OCI-LY7 (cell line): ENCODE data around the gene PSMG1. TPM values are rescaled to one million over a fixed set of nuclear protein-coding genes. Genes with fewer than 3 reads are reported as not detected.

Experiments
- BruUV-seq: library from RNA; stranded (reverse); fragments of 400-500 nt; replicated peaks from 2 replicates; lab custom pipeline; 2021; lab: Mats Ljungman, UMichigan
- CTCF ChIA-PET: fragments of 300-600 bp; sonication (Branson Sonifier 250); formaldehyde crosslinking; loops from one replicate; lab custom pipeline; 2022; ENCODE audit warnings: antibody characterized with exemption; ENCODE audit not compliant: unreplicated experiment; lab: Charles Lee
- POLR2A ChIA-PET: fragments of 300-600 bp; sonication (Branson Sonifier 250); formaldehyde crosslinking; loops from one replicate; lab custom pipeline; 2022; ENCODE audit warnings: antibody characterized with exemption; lab: Charles Lee
- DNase-seq: peaks from one replicate; pipeline ENCODE4 v3.0.0-alpha.2; 2015; ENCODE audit warnings: low spot score
- H2AFZ ChIP-seq: fragments of 200-600 bp; sonication (generic), shearing (Covaris generic); 2 replicates; pipeline ENCODE4 v1.6.1; 2014; ENCODE audit warnings: mild to moderate bottlenecking, antibody characterized with exemption, low read length, moderate library complexity
- H3K27ac ChIP-seq: fragments of 200-600 bp; sonication (generic); 2 replicates; pipeline ENCODE4 v1.5.1; 2014; ENCODE audit warnings: mixed run types, low read depth, mild to moderate bottlenecking, moderate library complexity, low read length, inconsistent platforms; ENCODE audit not compliant: poor library complexity, severe bottlenecking
- H3K36me3 ChIP-seq: fragments of 200-600 bp; sonication (generic); 2 replicates; pipeline ENCODE4 v1.6.1; 2014; ENCODE audit warnings: mild to moderate bottlenecking, antibody characterized with exemption, low read length, moderate library complexity, mixed read lengths; ENCODE audit not compliant: insufficient read depth
- H3K4me1 ChIP-seq: fragments of 200-600 bp; sonication (generic); 2 replicates; pipeline ENCODE4 v1.5.1; 2014; ENCODE audit warnings: mild to moderate bottlenecking, low read length; ENCODE audit not compliant: insufficient read depth, poor library complexity, severe bottlenecking
- H3K4me2 ChIP-seq: fragments of 200-600 bp; sonication (generic); 2 replicates; pipeline ENCODE4 v1.6.1; 2014; ENCODE audit warnings: mild to moderate bottlenecking, low read length
- H3K4me3 ChIP-seq: fragments of 200-600 bp; sonication (generic); 2 replicates; pipeline ENCODE4 v1.5.1; 2014; ENCODE audit warnings: mild to moderate bottlenecking, low read depth, low read length; ENCODE audit not compliant: poor library complexity, severe bottlenecking
- H3K79me2 ChIP-seq: fragments of 200-600 bp; sonication (generic); 2 replicates; pipeline ENCODE4 v1.6.1; 2016; ENCODE audit warnings: low read depth, mild to moderate bottlenecking, low read length, moderate library complexity, mixed read lengths; ENCODE audit not compliant: insufficient read depth
- H3K9me2 ChIP-seq: fragments of 200-600 bp; sonication (generic); 2 replicates; pipeline ENCODE4 v1.6.1; 2016; ENCODE audit warnings: mild to moderate bottlenecking, low read length, mixed read lengths; ENCODE audit not compliant: insufficient read depth
- H3K9me3 ChIP-seq: fragments of 200-600 bp; sonication (generic); 2 replicates; pipeline ENCODE4 v1.6.1; 2014; ENCODE audit warnings: mild to moderate bottlenecking, mixed run types, low read length, mixed read lengths
- H4K20me1 ChIP-seq: fragments of 200-600 bp; sonication (generic); 2 replicates; pipeline ENCODE4 v1.6.1; 2014; ENCODE audit warnings: mild to moderate bottlenecking, antibody characterized with exemption, low read length, moderate library complexity, mixed read lengths; ENCODE audit not compliant: insufficient read depth
- EZH2phosphoT487 ChIP-seq: fragments of 200-600 bp; sonication (generic); IDR thresholded peaks from 2 replicates; pipeline ENCODE4 v1.6.1; 2018; ENCODE audit warnings: low read depth, borderline replicate concordance, mild to moderate bottlenecking, mixed run types, antibody characterized with exemption, low read length, moderate library complexity, mixed read lengths
- intact Hi-C: fragments of 100-400 bp; cut with micrococcal nuclease; formaldehyde crosslinking; loops from one replicate; pipeline ENCODE4 v1.10.0; 2022; ENCODE audit not compliant: unreplicated experiment
- total RNA-seq, 2 experiments: library from RNA; depleted of rRNA in 1 of 2; stranded (reverse); fragments of >200 nt in 1 of 2; shearing (Covaris generic) in 1 of 2; gene quantifications; 2 replicates each; pipeline ENCODE4 v1.2.3, GENCODE V29; 2014 to 2022
- TF ChIP-seq, protein P1 (sequence below): fragments of 200-600 bp; sonication (generic); conservative IDR thresholded peaks from 2 replicates; pipeline ENCODE4 v1.5.1; 2014; ENCODE audit warnings: mild to moderate bottlenecking, antibody characterized with exemption, low read length, moderate library complexity, mixed read lengths

PSMG1 gene
- total RNA-seq, 2 experiments from 2014 or later: 87.2 to 123 TPM

DNA sequence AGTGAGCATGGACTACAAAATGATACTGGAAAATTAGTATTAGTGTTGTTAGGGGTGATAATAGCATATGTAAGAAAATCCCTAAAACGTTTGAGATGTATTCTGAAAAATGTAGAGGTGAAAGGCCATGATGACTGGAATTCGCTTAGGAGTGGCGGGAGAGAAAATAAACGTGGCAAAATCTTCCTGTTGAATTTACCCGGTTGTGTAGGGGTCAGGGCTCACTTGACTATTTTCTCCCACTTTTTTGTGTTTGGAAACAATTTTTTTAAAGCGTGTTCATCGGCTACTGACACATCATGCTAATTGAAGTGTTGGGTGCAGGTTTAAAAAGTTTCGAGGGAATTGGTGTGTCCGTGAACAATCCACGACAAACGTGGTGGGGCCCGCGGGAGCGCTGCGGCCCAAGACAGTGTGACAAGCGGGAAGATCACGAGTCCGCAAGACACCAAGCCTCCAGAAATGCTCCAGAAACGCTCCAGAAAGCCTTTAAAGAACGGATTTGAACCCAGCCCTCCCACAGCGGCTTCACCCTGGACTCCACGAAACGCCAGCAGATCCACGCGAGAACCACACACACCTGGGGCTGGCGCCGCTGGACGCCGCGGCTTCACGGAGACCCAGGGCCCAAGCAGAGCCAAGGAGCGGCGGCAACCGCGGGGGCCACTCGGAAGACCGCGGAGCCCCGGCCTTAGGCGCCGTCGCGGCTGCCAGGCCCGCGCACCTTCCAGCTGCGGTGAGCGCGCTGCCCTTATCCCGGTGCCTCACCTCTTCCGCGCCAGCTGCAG, 573 bp downstream of the PSMG1 start:
- TSS peak; percentile 44 for BruUV-seq
- Histone ChIP-seq H3K27ac (peak overlapping the region; percentile 62), H3K36me3 (peaks cover 37% of the 10 kb centered on the region), H4K20me1 (no peaks in the 10 kb centered on the region), H3K9me2 (no peaks in the 10 kb centered on the region), H3K9me3 (no peaks in the 10 kb centered on the region), H3K4me1 (peaks cover 35% of the 10 kb centered on the region), H3K4me3 (peak overlapping the region; percentile 96), H3K4me2 (peak overlapping the region; percentile 93), H2AFZ (peak overlapping the region; percentile 59), H3K79me2 (peaks cover 38% of the 10 kb centered on the region)
- no peak for DNase-seq
- TF ChIP-seq, protein P1, sequence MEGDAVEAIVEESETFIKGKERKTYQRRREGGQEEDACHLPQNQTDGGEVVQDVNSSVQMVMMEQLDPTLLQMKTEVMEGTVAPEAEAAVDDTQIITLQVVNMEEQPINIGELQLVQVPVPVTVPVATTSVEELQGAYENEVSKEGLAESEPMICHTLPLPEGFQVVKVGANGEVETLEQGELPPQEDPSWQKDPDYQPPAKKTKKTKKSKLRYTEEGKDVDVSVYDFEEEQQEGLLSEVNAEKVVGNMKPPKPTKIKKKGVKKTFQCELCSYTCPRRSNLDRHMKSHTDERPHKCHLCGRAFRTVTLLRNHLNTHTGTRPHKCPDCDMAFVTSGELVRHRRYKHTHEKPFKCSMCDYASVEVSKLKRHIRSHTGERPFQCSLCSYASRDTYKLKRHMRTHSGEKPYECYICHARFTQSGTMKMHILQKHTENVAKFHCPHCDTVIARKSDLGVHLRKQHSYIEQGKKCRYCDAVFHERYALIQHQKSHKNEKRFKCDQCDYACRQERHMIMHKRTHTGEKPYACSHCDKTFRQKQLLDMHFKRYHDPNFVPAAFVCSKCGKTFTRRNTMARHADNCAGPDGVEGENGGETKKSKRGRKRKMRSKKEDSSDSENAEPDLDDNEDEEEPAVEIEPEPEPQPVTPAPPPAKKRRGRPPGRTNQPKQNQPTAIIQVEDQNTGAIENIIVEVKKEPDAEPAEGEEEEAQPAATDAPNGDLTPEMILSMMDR: no peak
- TF ChIP-seq EZH2phosphoT487: no peak
- ChIA-PET POLR2A (interaction anchor here (0.6 to 1.7 kb wide), 7 partner anchors 10 to 205 kb away, joined by 3 to 8 read pairs (median 5); partner anchors contain the start of gene BRWD1), CTCF (interaction anchor here (0.6 kb wide), 1 partner anchor 395 kb away, joined by 3 read pairs; no protein-coding TSS in a partner anchor)
- intact Hi-C loops: loop anchor here (1.0 to 10.0 kb wide), 4 partner anchors 130 to 1818 kb away; partner anchors contain the start of genes DYRK1A and HMGN1

DNA sequence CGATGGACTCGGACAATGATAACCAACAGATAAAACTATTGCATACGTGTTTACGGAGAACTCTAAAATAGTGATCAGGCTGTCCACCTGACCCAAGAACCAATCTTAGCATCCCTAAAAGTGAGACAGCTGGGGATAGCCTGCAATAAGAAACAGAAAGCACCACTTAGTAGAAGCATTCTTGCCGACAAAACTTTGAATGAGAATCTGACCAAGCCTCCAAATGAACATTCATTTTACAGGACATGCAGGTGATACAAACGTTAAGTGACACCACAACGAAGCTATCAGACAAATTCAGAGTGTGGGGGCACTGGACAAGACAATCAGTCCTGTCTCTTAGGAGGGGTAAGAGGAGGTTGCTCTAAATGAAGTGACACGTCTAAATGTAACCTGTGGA, 1.2 kb downstream of the PSMG1 start:
- H3K4me3 ChIP-seq: peak overlapping the region; percentile 96
- H3K27ac ChIP-seq: peak overlapping the region; percentile 62
- ChIA-PET CTCF (interaction anchor here (0.9 kb wide), 1 partner anchor 168 kb away, joined by 4 read pairs; no protein-coding TSS in a partner anchor), POLR2A (interaction anchor here (0.6 kb wide), 1 partner anchor 68 kb away, joined by 3 read pairs; no protein-coding TSS in a partner anchor)
- intact Hi-C loops: loop anchor here (2.0 to 10.0 kb wide), 3 partner anchors 167 to 1817 kb away; partner anchors contain the start of genes DYRK1A and HMGN1
- no peaks in the 10 kb centered on the region for H4K20me1 ChIP-seq
- DNase-seq: peak; percentile 21
- H3K9me2 ChIP-seq: no peaks in the 10 kb centered on the region
- peak overlapping the region; percentile 93 for H3K4me2 ChIP-seq
- no peak for TF ChIP-seq EZH2phosphoT487
- TF ChIP-seq, protein P1: no peak
- no TSS peak for BruUV-seq
- H3K9me3 ChIP-seq: no peaks in the 10 kb centered on the region
- peaks cover 42% of the 10 kb centered on the region for H3K36me3 ChIP-seq
- peaks cover 38% of the 10 kb centered on the region for H3K79me2 ChIP-seq
- H2AFZ ChIP-seq: peak overlapping the region; percentile 59; the same call in 1 of the 2 replicates
- peaks cover 35% of the 10 kb centered on the region for H3K4me1 ChIP-seq
